ENCODE measurements around the gene MAMDC2.

MAMDC2 gene

GRCh38 chr9:70011366-70011765 lies 32.3 kb upstream of the MAMDC2 start:
- Histone ChIP-seq H3K4me3 (ENCODE audit: low read length in 2 of 2) (no peak overlapping the region), H3K9me3 (ENCODE audit: control insufficient read depth in 2 of 2, low read length in 2 of 2) (no peaks in the 10 kb centered on the region), H3K36me3 (ENCODE audit: control insufficient read depth in 2 of 2, insufficient read depth in 2 of 2, low read length in 2 of 2) (no peaks in the 10 kb centered on the region), H3K9ac (ENCODE audit: low read length in 2 of 2) (no peak overlapping the region), H3K27ac (ENCODE audit: low read length) (no peak overlapping the region), H3K4me1 (ENCODE audit: control insufficient read depth, insufficient read depth, low read length) (peaks cover 10% of the 10 kb centered on the region), H3K27me3 (ENCODE audit: control insufficient read depth in 1 of 2, insufficient read depth in 2 of 2, low read length in 2 of 2) (no peaks in the 10 kb centered on the region)

GRCh38 chr9:70012569-70012968 lies 31.1 kb upstream of the MAMDC2 start:
- no peak overlapping the region for H3K9ac ChIP-seq (ENCODE audit: low read length in 2 of 2)
- no peaks in the 10 kb centered on the region for H3K27me3 ChIP-seq (ENCODE audit: control insufficient read depth in 1 of 2, insufficient read depth in 2 of 2, low read length in 2 of 2)
- no peaks in the 10 kb centered on the region for H3K36me3 ChIP-seq (ENCODE audit: control insufficient read depth in 2 of 2, insufficient read depth in 2 of 2, low read length in 2 of 2)
- H3K4me1 ChIP-seq (ENCODE audit: control insufficient read depth, insufficient read depth, low read length): peaks cover 7% of the 10 kb centered on the region
- no peaks in the 10 kb centered on the region for H3K9me3 ChIP-seq (ENCODE audit: control insufficient read depth in 2 of 2, low read length in 2 of 2)
- H3K4me3 ChIP-seq (ENCODE audit: low read length in 2 of 2): no peak overlapping the region
- no peak overlapping the region for H3K27ac ChIP-seq (ENCODE audit: low read length)

- H3K4me1 ChIP-seq (ENCODE audit: control insufficient read depth, insufficient read depth, low read length): peaks cover 7% of the 10 kb centered on the region
- peak overlapping the region; percentile 25 for H3K27ac ChIP-seq (ENCODE audit: low read length)
- no peaks in the 10 kb centered on the region for H3K9me3 ChIP-seq (ENCODE audit: control insufficient read depth in 2 of 2, low read length in 2 of 2)
- no peak overlapping the region for H3K9ac ChIP-seq (ENCODE audit: low read length in 2 of 2)
- no peaks in the 10 kb centered on the region for H3K27me3 ChIP-seq (ENCODE audit: control insufficient read depth in 1 of 2, insufficient read depth in 2 of 2, low read length in 2 of 2)
- no peaks in the 10 kb centered on the region for H3K36me3 ChIP-seq (ENCODE audit: control insufficient read depth in 2 of 2, insufficient read depth in 2 of 2, low read length in 2 of 2)
- no peak overlapping the region for H3K4me3 ChIP-seq (ENCODE audit: low read length in 2 of 2)
These were observed 30.0 kb upstream of the MAMDC2 start for GRCh38 chr9:70013598-70014196.

DNA sequence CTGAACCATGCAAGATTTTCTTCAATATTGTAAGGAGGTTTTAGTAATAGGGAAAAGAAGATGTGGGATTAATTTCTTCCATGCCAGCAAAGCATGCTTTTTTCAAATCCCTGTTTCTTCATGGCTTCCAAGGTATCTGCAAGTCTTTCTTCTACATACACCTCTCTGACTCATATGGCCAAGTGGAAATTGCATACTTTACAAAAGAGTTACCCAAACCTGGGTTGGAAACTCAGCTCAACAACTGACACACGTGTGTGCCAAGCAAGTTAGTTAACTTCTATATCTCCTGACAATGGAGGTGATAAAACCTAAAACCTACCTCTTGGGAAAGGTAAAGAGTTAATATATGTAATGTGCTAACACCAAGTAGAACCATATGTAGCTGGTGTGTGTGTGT lies 28.5 kb upstream of the MAMDC2 start:
- Histone ChIP-seq H3K27ac (ENCODE audit: low read length) (no peak overlapping the region), H3K9ac (ENCODE audit: low read length in 2 of 2) (no peak overlapping the region), H3K9me3 (ENCODE audit: control insufficient read depth in 2 of 2, low read length in 2 of 2) (no peaks in the 10 kb centered on the region), H3K27me3 (ENCODE audit: control insufficient read depth in 1 of 2, insufficient read depth in 2 of 2, low read length in 2 of 2) (no peaks in the 10 kb centered on the region), H3K36me3 (ENCODE audit: control insufficient read depth in 2 of 2, insufficient read depth in 2 of 2, low read length in 2 of 2) (no peaks in the 10 kb centered on the region), H3K4me1 (ENCODE audit: control insufficient read depth, insufficient read depth, low read length) (peaks cover 7% of the 10 kb centered on the region), H3K4me3 (ENCODE audit: low read length in 2 of 2) (no peak overlapping the region)

DNA sequence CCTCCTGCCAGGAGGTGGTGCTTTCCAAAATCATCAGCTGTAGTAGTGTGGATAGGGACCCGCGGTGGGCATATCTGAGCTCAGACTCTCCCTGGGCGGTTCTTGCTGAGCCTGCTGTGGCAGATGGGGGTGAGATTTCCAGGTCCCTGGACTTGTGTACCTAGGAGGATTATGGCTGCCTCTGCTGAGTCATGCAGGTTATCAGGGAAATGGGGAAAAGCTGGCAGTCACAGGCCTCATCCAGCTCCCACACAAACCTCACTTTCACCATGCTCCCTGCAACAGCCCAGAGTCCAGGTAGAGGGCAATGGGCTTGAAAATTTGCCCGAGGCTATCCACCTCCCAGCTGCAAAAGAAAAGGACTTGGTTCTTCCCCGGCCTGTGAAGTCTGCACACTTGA lies 23.4 kb upstream of the MAMDC2 start:
- Histone ChIP-seq H3K9me3 (ENCODE audit: control insufficient read depth in 2 of 2, low read length in 2 of 2) (no peaks in the 10 kb centered on the region), H3K9ac (ENCODE audit: low read length in 2 of 2) (no peak overlapping the region), H3K36me3 (ENCODE audit: control insufficient read depth in 2 of 2, insufficient read depth in 2 of 2, low read length in 2 of 2) (no peaks in the 10 kb centered on the region), H3K27me3 (ENCODE audit: control insufficient read depth in 1 of 2, insufficient read depth in 2 of 2, low read length in 2 of 2) (no peaks in the 10 kb centered on the region), H3K4me3 (ENCODE audit: low read length in 2 of 2) (no peak overlapping the region), H3K4me1 (ENCODE audit: control insufficient read depth, insufficient read depth, low read length) (no peaks in the 10 kb centered on the region), H3K27ac (ENCODE audit: low read length) (no peak overlapping the region)

GRCh38 chr9:70020991-70021571 lies 22.6 kb upstream of the MAMDC2 start:
- H3K27me3 ChIP-seq (ENCODE audit: control insufficient read depth in 1 of 2, insufficient read depth in 2 of 2, low read length in 2 of 2): no peaks in the 10 kb centered on the region
- no peaks in the 10 kb centered on the region for H3K4me1 ChIP-seq (ENCODE audit: control insufficient read depth, insufficient read depth, low read length)
- H3K4me3 ChIP-seq (ENCODE audit: low read length in 2 of 2): no peak overlapping the region
- H3K9me3 ChIP-seq (ENCODE audit: control insufficient read depth in 2 of 2, low read length in 2 of 2): no peaks in the 10 kb centered on the region
- no peak overlapping the region for H3K9ac ChIP-seq (ENCODE audit: low read length in 2 of 2)
- H3K27ac ChIP-seq (ENCODE audit: low read length): no peak overlapping the region
- H3K36me3 ChIP-seq (ENCODE audit: control insufficient read depth in 2 of 2, insufficient read depth in 2 of 2, low read length in 2 of 2): no peaks in the 10 kb centered on the region

DNA sequence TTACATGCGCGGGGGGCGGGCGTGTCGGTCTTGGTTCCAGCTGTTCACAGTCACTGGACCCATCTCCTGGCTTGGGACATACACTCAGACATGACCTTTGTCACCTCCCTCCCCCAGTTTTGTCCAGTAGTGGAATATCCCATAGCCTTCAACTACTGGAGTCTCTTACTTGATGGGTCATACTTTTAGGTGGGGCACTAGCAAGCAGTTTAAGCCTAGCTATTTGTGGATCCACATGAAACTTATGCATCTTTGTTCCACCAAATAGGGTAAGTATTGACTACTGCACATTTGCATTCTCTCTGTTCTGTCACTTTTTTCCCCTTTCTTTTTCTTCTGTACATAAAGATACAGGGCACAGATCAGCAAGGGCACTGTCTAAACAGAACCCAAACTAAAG lies 15.4 kb upstream of the MAMDC2 start:
- no peaks in the 10 kb centered on the region for H3K9me3 ChIP-seq (ENCODE audit: control insufficient read depth in 2 of 2, low read length in 2 of 2)
- H3K36me3 ChIP-seq (ENCODE audit: control insufficient read depth in 2 of 2, insufficient read depth in 2 of 2, low read length in 2 of 2): no peaks in the 10 kb centered on the region
- H3K27ac ChIP-seq (ENCODE audit: low read length): no peak overlapping the region
- no peaks in the 10 kb centered on the region for H3K27me3 ChIP-seq (ENCODE audit: control insufficient read depth in 1 of 2, insufficient read depth in 2 of 2, low read length in 2 of 2)
- no peak overlapping the region for H3K9ac ChIP-seq (ENCODE audit: low read length in 2 of 2)
- H3K4me3 ChIP-seq (ENCODE audit: low read length in 2 of 2): no peak overlapping the region
- H3K4me1 ChIP-seq (ENCODE audit: control insufficient read depth, insufficient read depth, low read length): no peaks in the 10 kb centered on the region

- Histone ChIP-seq H3K27me3 (ENCODE audit: control insufficient read depth in 1 of 2, insufficient read depth in 2 of 2, low read length in 2 of 2) (no peaks in the 10 kb centered on the region), H3K36me3 (ENCODE audit: control insufficient read depth in 2 of 2, insufficient read depth in 2 of 2, low read length in 2 of 2) (no peaks in the 10 kb centered on the region), H3K9me3 (ENCODE audit: control insufficient read depth in 2 of 2, low read length in 2 of 2) (no peaks in the 10 kb centered on the region), H3K27ac (ENCODE audit: low read length) (no peak overlapping the region), H3K4me1 (ENCODE audit: control insufficient read depth, insufficient read depth, low read length) (no peaks in the 10 kb centered on the region), H3K9ac (ENCODE audit: low read length in 2 of 2) (no peak overlapping the region), H3K4me3 (ENCODE audit: low read length in 2 of 2) (no peak overlapping the region)
These were observed 13.5 kb upstream of the MAMDC2 start for GRCh38 chr9:70030156-70030555.

DNA sequence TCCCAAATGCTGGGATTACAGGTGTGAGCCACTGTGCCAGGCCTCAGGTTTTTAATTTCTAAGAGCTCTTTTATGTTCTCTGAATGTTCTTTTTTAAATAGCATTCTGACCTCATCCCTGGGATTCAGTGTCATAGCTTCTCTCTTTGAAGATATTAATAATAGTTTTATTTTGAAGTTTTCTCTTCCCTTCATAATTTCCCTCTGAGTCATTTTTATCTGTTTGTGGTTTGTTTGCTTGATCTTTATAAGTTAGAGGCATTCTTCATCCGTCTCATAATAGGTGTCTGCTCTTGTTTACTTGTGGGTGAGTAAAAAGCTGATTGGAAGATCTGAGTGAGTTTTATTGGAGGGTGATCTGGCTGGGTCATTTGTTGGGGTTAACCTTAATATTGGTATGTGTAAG lies 12.5 kb upstream of the MAMDC2 start:
- no peaks in the 10 kb centered on the region for H3K36me3 ChIP-seq (ENCODE audit: control insufficient read depth in 2 of 2, insufficient read depth in 2 of 2, low read length in 2 of 2)
- H3K27me3 ChIP-seq (ENCODE audit: control insufficient read depth in 1 of 2, insufficient read depth in 2 of 2, low read length in 2 of 2): no peaks in the 10 kb centered on the region
- H3K9ac ChIP-seq (ENCODE audit: low read length in 2 of 2): no peak overlapping the region
- no peaks in the 10 kb centered on the region for H3K4me1 ChIP-seq (ENCODE audit: control insufficient read depth, insufficient read depth, low read length)
- H3K27ac ChIP-seq (ENCODE audit: low read length): no peak overlapping the region
- H3K4me3 ChIP-seq (ENCODE audit: low read length in 2 of 2): no peak overlapping the region
- H3K9me3 ChIP-seq (ENCODE audit: control insufficient read depth in 2 of 2, low read length in 2 of 2): no peaks in the 10 kb centered on the region

DNA sequence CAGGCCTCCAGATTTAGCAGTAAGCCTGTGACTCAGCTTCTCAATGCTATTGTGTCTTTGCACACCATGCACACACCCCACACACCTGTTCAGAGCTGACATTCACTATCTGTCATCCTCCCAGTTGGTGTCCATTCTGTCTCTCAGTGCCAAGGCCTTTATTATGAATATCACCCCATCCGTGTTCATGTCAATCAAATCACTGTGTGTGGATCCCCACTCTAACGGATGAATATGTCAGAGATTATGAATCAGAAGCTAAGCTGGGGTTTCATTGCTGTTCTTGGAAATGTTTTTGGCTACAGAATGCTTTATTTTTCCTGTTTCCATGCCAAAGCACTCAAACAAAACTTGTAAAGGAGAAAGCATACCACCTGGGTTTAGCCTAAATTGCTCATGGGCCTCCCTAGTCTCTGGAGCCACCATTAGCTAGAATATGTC lies 9.4 kb upstream of the MAMDC2 start:
- Histone ChIP-seq H3K27me3 (ENCODE audit: control insufficient read depth in 1 of 2, insufficient read depth in 2 of 2, low read length in 2 of 2) (no peaks in the 10 kb centered on the region), H3K9me3 (ENCODE audit: control insufficient read depth in 2 of 2, low read length in 2 of 2) (no peaks in the 10 kb centered on the region), H3K27ac (ENCODE audit: low read length) (no peak overlapping the region), H3K36me3 (ENCODE audit: control insufficient read depth in 2 of 2, insufficient read depth in 2 of 2, low read length in 2 of 2) (no peaks in the 10 kb centered on the region), H3K4me1 (ENCODE audit: control insufficient read depth, insufficient read depth, low read length) (no peaks in the 10 kb centered on the region), H3K9ac (ENCODE audit: low read length in 2 of 2) (no peak overlapping the region), H3K4me3 (ENCODE audit: low read length in 2 of 2) (no peak overlapping the region)

- peaks cover 12% of the 10 kb centered on the region for H3K4me1 ChIP-seq (ENCODE audit: control insufficient read depth, insufficient read depth, low read length)
- no peak overlapping the region for H3K9ac ChIP-seq (ENCODE audit: low read length in 2 of 2)
- H3K4me3 ChIP-seq (ENCODE audit: low read length in 2 of 2): no peak overlapping the region
- H3K36me3 ChIP-seq (ENCODE audit: control insufficient read depth in 2 of 2, insufficient read depth in 2 of 2, low read length in 2 of 2): no peaks in the 10 kb centered on the region
- H3K9me3 ChIP-seq (ENCODE audit: control insufficient read depth in 2 of 2, low read length in 2 of 2): no peaks in the 10 kb centered on the region
- no peak overlapping the region for H3K27ac ChIP-seq (ENCODE audit: low read length)
- no peaks in the 10 kb centered on the region for H3K27me3 ChIP-seq (ENCODE audit: control insufficient read depth in 1 of 2, insufficient read depth in 2 of 2, low read length in 2 of 2)
These were observed 8.0 kb upstream of the MAMDC2 start for GRCh38 chr9:70035691-70036090.
